K562 (cell line): ENCODE results near the gene ERC2. TPM values are rescaled to one million over a fixed set of nuclear protein-coding genes. Genes with fewer than 3 reads are reported as not detected.

Experiments
- ATAC-seq: fragments of 200-7000 bp; cut with Tn5 transposase; 3 replicates; pipeline ENCODE4 v1.9.1; 2020; ENCODE audit warnings: moderate library complexity
- BruUV-seq: library from RNA; stranded (reverse); fragments of 400-500 nt; replicated peaks from 2 replicates; lab custom pipeline; 2021; lab: Mats Ljungman, UMichigan
- CTCF ChIA-PET: fragments of 300-600 bp; formaldehyde crosslinking; extraction: SDS; loops from one replicate; lab custom pipeline; 2021; ENCODE audit warnings: low intra/inter-chr PET ratio; lab: Yijun Ruan, JAX
- POLR2A ChIA-PET: fragments of 300-600, 350-650 bp; sonication (Branson Sonifier 250); formaldehyde crosslinking; extraction: SDS; loops from one replicate; lab custom pipeline; 2021; ENCODE audit warnings: antibody characterized with exemption, inconsistent platforms; lab: Yijun Ruan, JAX
- DNase-seq, 4 experiments: peaks; one replicate each; pipeline versions ENCODE4 v3.0.0 to v3.0.0-alpha.2; 2011 to 2018; ENCODE audit warnings: low spot score in 3 of 4, mixed read lengths in 3 of 4; ENCODE audit errors: extremely low read depth in 1 of 4
- FAIRE-seq: peaks from 2 replicates; lab custom pipeline; 2011; peaks lifted over from hg19 to GRCh38; lab: Jason Lieb, UNC
- H2AFZ ChIP-seq: 2 replicates; pipeline ENCODE4 v1.6.0; 2011; ENCODE audit warnings: low read depth, low read length, control low read depth, inconsistent platforms
- H3K27ac ChIP-seq: fragments of 200-600 bp; 3 replicates; pipeline ENCODE4 v1.8.0; 2011; ENCODE audit warnings: low read depth, mild to moderate bottlenecking, control low read depth, inconsistent platforms, low read length, moderate library complexity, mixed read lengths; ENCODE audit errors: extremely low read depth
- H3K27me3 ChIP-seq, 2 experiments: fragments of 300-600 bp in 1 of 2; 2 replicates in 1 of 2; 3 replicates in 1 of 2; pipeline versions ENCODE4 v1.6.0 to v1.8.0; 2011; ENCODE audit warnings: inconsistent platforms in 2 of 2, low read length in 2 of 2, mild to moderate bottlenecking in 1 of 2, mixed read lengths in 1 of 2, moderate library complexity in 1 of 2; ENCODE audit not compliant: control insufficient read depth in 2 of 2, insufficient read depth in 2 of 2
- H3K36me3 ChIP-seq: fragments of 300-600 bp; 3 replicates; pipeline ENCODE4 v1.8.0; 2011; ENCODE audit warnings: mild to moderate bottlenecking, low read length, inconsistent platforms; ENCODE audit not compliant: control insufficient read depth, insufficient read depth
- H3K4me1 ChIP-seq, 2 experiments: fragments of 200-600 bp in 1 of 2; replicated peaks in 1 of 2; 2 replicates in 1 of 2; 3 replicates in 1 of 2; pipeline versions ENCODE4 v1.5.1 to v1.8.0; 2011; ENCODE audit warnings: inconsistent platforms in 2 of 2, low read length in 2 of 2, mild to moderate bottlenecking in 1 of 2, mixed read lengths in 1 of 2, moderate library complexity in 1 of 2; ENCODE audit not compliant: control insufficient read depth in 2 of 2, insufficient read depth in 2 of 2
- H3K4me2 ChIP-seq: 2 replicates; pipeline ENCODE4 v1.6.1; 2011; ENCODE audit warnings: low read length, control low read depth, inconsistent platforms, mixed read lengths; ENCODE audit not compliant: insufficient read depth
- H3K4me3 ChIP-seq: fragments of 200-600 bp; sonication (generic), shearing (Covaris generic); 2 replicates; pipeline ENCODE4 v1.5.1; 2016; ENCODE audit warnings: control low read depth, inconsistent platforms
- H3K79me2 ChIP-seq: fragments of 200-600 bp; 3 replicates; pipeline ENCODE4 v1.8.0; 2011; ENCODE audit warnings: low read length, inconsistent platforms; ENCODE audit not compliant: control insufficient read depth, insufficient read depth
- H3K9ac ChIP-seq, 2 experiments: 2 replicates each; pipeline versions ENCODE4 v1.6.0 to v1.6.1; 2011; ENCODE audit warnings: low read depth in 2 of 2, low read length in 2 of 2, control low read depth in 1 of 2, inconsistent platforms in 1 of 2, mild to moderate bottlenecking in 1 of 2, mixed read lengths in 1 of 2; ENCODE audit not compliant: insufficient read depth in 1 of 2
- H3K9me1 ChIP-seq: one replicate; pipeline ENCODE4 v1.6.0; 2011; ENCODE audit warnings: inconsistent platforms, mild to moderate bottlenecking, low read length, moderate library complexity; ENCODE audit not compliant: control insufficient read depth, insufficient read depth
- H3K9me3 ChIP-seq: replicated peaks from 2 replicates; pipeline ENCODE4 v1.5.1; 2011; ENCODE audit warnings: low read depth, low read length, inconsistent platforms; ENCODE audit not compliant: control insufficient read depth, insufficient read depth
- H4K20me1 ChIP-seq: replicated peaks from 2 replicates; pipeline ENCODE4 v1.6.1; 2011; ENCODE audit warnings: low read length, inconsistent platforms, mixed read lengths; ENCODE audit not compliant: control insufficient read depth, insufficient read depth
- ARHGAP35 ChIP-seq: fragments of 450-650 bp; IDR thresholded peaks from 2 replicates; pipeline ENCODE4 v1.6.1; 2018; ENCODE audit not compliant: partially characterized antibody
- BCOR ChIP-seq: fragments of 450-650 bp; IDR thresholded peaks from 2 replicates; pipeline ENCODE4 v1.6.1; 2016
- EHMT2 ChIP-seq: fragments of 450-650 bp; IDR thresholded peaks from 2 replicates; pipeline ENCODE4 v1.6.1; 2018; ENCODE audit warnings: antibody characterized with exemption
- HLTF ChIP-seq: fragments of 450-650 bp; IDR thresholded peaks from 2 replicates; pipeline ENCODE4 v1.6.1; 2016
- HMG20B ChIP-seq: fragments of 250-450 bp; sonication (Bioruptor Pico); IDR thresholded peaks from 2 replicates; pipeline ENCODE4 v1.5.0; 2021; ENCODE audit warnings: mild to moderate bottlenecking
- HSF4 ChIP-seq: fragments of 250-450 bp; sonication (Bioruptor Pico); IDR thresholded peaks from 2 replicates; pipeline ENCODE4 v2.1.2; 2022; ENCODE audit warnings: mild to moderate bottlenecking, moderate library complexity, borderline replicate concordance
- KAT2B ChIP-seq: IDR thresholded peaks from one replicate; pipeline ENCODE4 v1.6.1; 2012; ENCODE audit warnings: low read depth, mild to moderate bottlenecking, control low read depth, inconsistent platforms, low read length, moderate library complexity
- KDM4B ChIP-seq, 2 experiments: fragments of 450-650 bp in 1 of 2; sonication (generic) in 1 of 2; IDR thresholded peaks; 2 replicates each; pipeline ENCODE4 v1.6.1; 2016 to 2017; ENCODE audit warnings: borderline replicate concordance in 2 of 2, antibody characterized with exemption in 1 of 2, low read depth in 1 of 2, mild to moderate bottlenecking in 1 of 2
- RBM34 ChIP-seq: fragments of 200-400 bp; formaldehyde crosslinking; IDR thresholded peaks from 2 replicates; pipeline ENCODE4 v1.6.1; 2018; ENCODE audit warnings: low read length, borderline replicate concordance; ENCODE audit not compliant: insufficient read depth
- SRSF1 ChIP-seq: fragments of 200-400 bp; formaldehyde crosslinking; IDR thresholded peaks from 2 replicates; pipeline ENCODE4 v1.6.1; 2017; ENCODE audit warnings: mild to moderate bottlenecking, low read depth, low read length, moderate library complexity
- TOE1 ChIP-seq, 2 experiments: fragments of 450-650 bp in 1 of 2; sonication (generic) in 1 of 2; formaldehyde crosslinking in 1 of 2; IDR thresholded peaks; 2 replicates each; pipeline versions ENCODE4 v1.7.1 to v1.8.0; 2016 to 2022; ENCODE audit warnings: borderline replicate concordance in 2 of 2, mild to moderate bottlenecking in 2 of 2, antibody characterized with exemption in 1 of 2, inconsistent platforms in 1 of 2, low read depth in 1 of 2, missing genetic modification reagents in 1 of 2, moderate library complexity in 1 of 2
- ZNF584 ChIP-seq: fragments of 200-800 bp; sonication (Bioruptor generic); IDR thresholded peaks from 2 replicates; pipeline ENCODE4 v1.6.1; 2016; ENCODE audit warnings: low read depth, mild to moderate bottlenecking, missing genetic modification characterization, missing compliant biosample characterization
- ZNF668 ChIP-seq: fragments of 250-450 bp; sonication (Bioruptor Pico); IDR thresholded peaks from 2 replicates; pipeline ENCODE4 v1.8.0; 2022; ENCODE audit warnings: mild to moderate bottlenecking, inconsistent platforms
- in situ Hi-C: fragments of 300-500 bp; cut with MboI; formaldehyde crosslinking; loops from 4 replicates; pipeline ENCODE4 v1.15.0; 2018; ENCODE audit warnings: inconsistent platforms, mixed read lengths
- intact Hi-C: fragments of 100-400 bp; cut with micrococcal nuclease; formaldehyde crosslinking; loops from 2 replicates; pipeline ENCODE4 v1.14.2; 2022
- polyA plus RNA-seq, 8 experiments: library from polyadenylated mRNA; depleted of rRNA in 4 of 8; stranded (reverse) in 5 of 8; unstranded in 3 of 8; fragments of >200 nt; fragmentation: Nextera tagmentation in 2 of 8; fragmentation: Illumina TruSeq in 1 of 8; extraction: Ambion mirVana in 2 of 8; extraction: Trizol in 1 of 8; gene quantifications; 2 replicates each; pipeline versions ENCODE4 v1.2.1 to v1.2.3, GENCODE V29; 2011 to 2014; ENCODE audit warnings: inconsistent platforms in 1 of 8, missing spikeins in 1 of 8
- total RNA-seq, 7 experiments: library from RNA; depleted of rRNA in 6 of 7; stranded (reverse); fragments of >200 nt in 6 of 7; fragmentation: Illumina TruSeq in 2 of 7; extraction: Trizol in 2 of 7; gene quantifications; 2 replicates each; pipeline versions ENCODE4 v1.2.1 to v1.2.3, GENCODE V29; 2011 to 2021; ENCODE audit warnings: low replicate concordance in 1 of 7

Gene ERC2
- total and polyA plus RNA-seq, 9 of the 15 experiments (the other 6 are each of a cell fraction or from before 2014, with no cell fraction given): 0.04 to 0.18 (median 0.07) TPM; not detected in 2

- ChIA-PET POLR2A (no interaction called here), CTCF (no interaction called here)
- no TSS peak for BruUV-seq
- Histone ChIP-seq H3K36me3 (no peaks in the 10 kb centered on the region), H2AFZ (no peak overlapping the region), H3K27me3 (no peaks in the 10 kb centered on the region), H4K20me1 (no peaks in the 10 kb centered on the region), H3K4me3 (no peak overlapping the region), H3K4me2 (no peak overlapping the region), H3K9me1 (no peaks in the 10 kb centered on the region), H3K9ac (no peak overlapping the region), H3K27ac (no peak overlapping the region), H3K79me2 (no peaks in the 10 kb centered on the region), H3K4me1 (no peaks in the 10 kb centered on the region), H3K9me3 (no peaks in the 10 kb centered on the region)
- FAIRE-seq: no peak
- in situ Hi-C loops (no loop called here), intact Hi-C loops (no loop called here)
- TF ChIP-seq KDM4B (IDR thresholded peaks at IDR 0.05; ENCODE audit: borderline replicate concordance in 2 of 2, low read depth in 1 of 2): no peak
- no peak for TF ChIP-seq HLTF
- TF ChIP-seq SRSF1: no peak
- no peak for TF ChIP-seq HSF4 (CRISPR knock-in tag)
- no peak for TF ChIP-seq KAT2B
- no peak for TF ChIP-seq RBM34
- TF ChIP-seq TOE1 (IDR thresholded peaks at IDR 0.05; ENCODE audit: borderline replicate concordance): no peak
- no peak for TF ChIP-seq TOE1 (CRISPR knock-in tag; IDR thresholded peaks at IDR 0.05; ENCODE audit: borderline replicate concordance, low read depth)
- TF ChIP-seq EHMT2: no peak
- no peak for TF ChIP-seq ZNF668 (CRISPR knock-in tag)
- no peak for TF ChIP-seq BCOR
- TF ChIP-seq ZNF584 (CRISPR knock-in tag): no peak
- no peak for TF ChIP-seq ARHGAP35
- TF ChIP-seq HMG20B: no peak
- ATAC-seq: no peak
- no peak for DNase-seq
These were observed 270.3 kb downstream of the ERC2 start for GRCh38 chr3:56197991-56198390.
